Hepatocyte (in vitro differentiated cells): ENCODE results near the gene DNAI2. TPM values are rescaled to one million over a fixed set of nuclear protein-coding genes. Genes with fewer than 3 reads are reported as not detected.

Source experiments
- DNase-seq: peaks from one replicate; pipeline ENCODE4 v3.0.0-alpha.2; 2016; ENCODE audit warnings: low spot score
- H2AFZ ChIP-seq: fragments of 200-600 bp; sonication (generic); 2 replicates; pipeline ENCODE4 v1.6.0; 2016; ENCODE audit warnings: antibody characterized with exemption, mild to moderate bottlenecking
- H3K27ac ChIP-seq: fragments of 200-600 bp; sonication (generic); 2 replicates; pipeline ENCODE4 v1.5.1; 2016; ENCODE audit warnings: mild to moderate bottlenecking
- H3K27me3 ChIP-seq: fragments of 200-600 bp; sonication (generic); 2 replicates; pipeline ENCODE4 v1.6.1; 2016
- H3K36me3 ChIP-seq: fragments of 200-600 bp; sonication (generic); replicated peaks from 2 replicates; pipeline ENCODE4 v1.5.1; 2016; ENCODE audit warnings: low read depth; ENCODE audit not compliant: insufficient read depth
- H3K4me1 ChIP-seq: fragments of 200-600 bp; sonication (generic); 2 replicates; pipeline ENCODE4 v1.5.1; 2016; ENCODE audit warnings: mild to moderate bottlenecking, moderate library complexity; ENCODE audit not compliant: insufficient read depth
- H3K4me2 ChIP-seq: fragments of 200-600 bp; sonication (generic); 2 replicates; pipeline ENCODE4 v1.6.0; 2016
- H3K4me3 ChIP-seq: fragments of 200-600 bp; sonication (generic); 2 replicates; pipeline ENCODE4 v1.5.1; 2016; ENCODE audit warnings: mild to moderate bottlenecking
- H3K79me2 ChIP-seq: fragments of 200-600 bp; sonication (generic); 2 replicates; pipeline ENCODE4 v1.6.0; 2017; ENCODE audit warnings: mild to moderate bottlenecking
- H3K9me2 ChIP-seq: fragments of 200-600 bp; sonication (generic); replicated peaks from 2 replicates; pipeline ENCODE4 v1.6.0; 2017; ENCODE audit warnings: mild to moderate bottlenecking; ENCODE audit not compliant: insufficient read depth
- H3K9me3 ChIP-seq: fragments of 200-600 bp; sonication (generic); 2 replicates; pipeline ENCODE4 v1.5.1; 2016; ENCODE audit warnings: low read depth, mild to moderate bottlenecking
- H4K20me1 ChIP-seq: fragments of 200-600 bp; sonication (generic); 2 replicates; pipeline ENCODE4 v1.6.0; 2016; ENCODE audit warnings: mild to moderate bottlenecking; ENCODE audit not compliant: insufficient read depth, poor library complexity, severe bottlenecking
- EZH2 ChIP-seq: fragments of 200-600 bp; sonication (generic); IDR thresholded peaks from 2 replicates; pipeline ENCODE4 v1.6.1; 2016; ENCODE audit warnings: antibody characterized with exemption, mild to moderate bottlenecking, borderline replicate concordance
- EZH2phosphoT487 ChIP-seq: fragments of 200-600 bp; sonication (generic); IDR thresholded peaks from one replicate; pipeline ENCODE4 v1.6.1; 2018; ENCODE audit warnings: antibody characterized with exemption, mild to moderate bottlenecking, low read depth, moderate library complexity; ENCODE audit not compliant: unreplicated experiment, severe bottlenecking
- WGBS: methylation state at CpG from one replicate; pipeline ENCODE4 v1.1.6; 2016; ENCODE audit warnings: low lambda C conversion rate; ENCODE audit errors: missing lambda C conversion rate; 5-methylcytosine and 5-hydroxymethylcytosine counted together
- polyA plus RNA-seq: library from polyadenylated mRNA; unstranded; fragments of >200 nt; fragmentation: Nextera tagmentation; extraction: Ambion mirVana; gene quantifications from 2 replicates; pipeline ENCODE4 v1.2.1, GENCODE V29; 2016
- total RNA-seq: library from RNA; depleted of rRNA; stranded (reverse); fragments of >200 nt; gene quantifications from 2 replicates; pipeline ENCODE4 v1.2.3, GENCODE V29; 2014
- TF ChIP-seq, protein P1 (sequence below): fragments of 200-600 bp; sonication (generic); IDR thresholded peaks from 2 replicates; pipeline ENCODE4 v1.5.1; 2016; ENCODE audit warnings: antibody characterized with exemption, mild to moderate bottlenecking; ENCODE audit not compliant: poor library complexity

The DNAI2 gene
- total and polyA plus RNA-seq, 2 experiments from 2014 or later, result not detected

DNA sequence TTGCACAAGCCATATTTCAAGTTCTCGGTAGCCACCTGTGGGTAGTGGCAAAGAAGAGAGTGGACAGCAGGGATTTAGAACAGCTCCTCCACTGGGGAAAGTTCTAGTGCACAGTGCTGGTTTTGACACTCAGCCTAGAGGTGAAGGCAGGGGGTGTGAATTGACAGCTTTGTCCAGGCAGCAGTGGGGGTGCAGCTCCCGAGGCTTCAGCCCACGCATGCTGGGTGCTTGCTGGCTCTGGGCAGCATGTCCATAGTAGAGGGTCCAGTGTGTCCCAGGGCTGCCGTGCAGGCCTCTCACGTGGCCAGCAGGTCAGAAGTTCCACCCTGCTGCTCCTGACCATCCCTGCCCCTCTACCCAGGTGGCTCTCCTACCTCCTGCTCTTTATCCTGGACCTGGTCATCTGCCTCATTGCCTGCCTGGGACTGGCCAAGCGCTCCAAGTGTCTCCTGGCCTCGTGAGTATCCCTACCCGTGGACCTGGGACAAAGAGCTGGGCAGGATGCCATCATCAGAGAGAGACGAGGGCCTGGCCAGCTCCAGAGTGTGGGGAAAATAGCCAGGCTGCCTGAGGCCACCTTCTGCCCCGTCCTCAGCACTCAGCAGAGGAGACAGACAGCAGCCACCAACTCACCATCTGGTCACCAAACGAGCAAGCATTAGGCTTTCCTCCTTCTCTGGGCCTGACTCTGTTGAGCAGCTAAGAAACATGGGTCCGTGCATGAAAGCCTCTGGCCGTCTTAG, 30.9 kb upstream of the DNAI2 start:
- no peaks in the 10 kb centered on the region for H4K20me1 ChIP-seq
- H3K4me2 ChIP-seq, result no peak overlapping the region
- no peak for DNase-seq
- no peaks in the 10 kb centered on the region for H3K36me3 ChIP-seq
- no peak overlapping the region for H3K27ac ChIP-seq
- no peaks in the 10 kb centered on the region for H3K27me3 ChIP-seq
- peaks cover 7% of the 10 kb centered on the region for H3K4me1 ChIP-seq
- TF ChIP-seq EZH2 (no peak), EZH2phosphoT487 (no peak)
- TF ChIP-seq, protein P1, sequence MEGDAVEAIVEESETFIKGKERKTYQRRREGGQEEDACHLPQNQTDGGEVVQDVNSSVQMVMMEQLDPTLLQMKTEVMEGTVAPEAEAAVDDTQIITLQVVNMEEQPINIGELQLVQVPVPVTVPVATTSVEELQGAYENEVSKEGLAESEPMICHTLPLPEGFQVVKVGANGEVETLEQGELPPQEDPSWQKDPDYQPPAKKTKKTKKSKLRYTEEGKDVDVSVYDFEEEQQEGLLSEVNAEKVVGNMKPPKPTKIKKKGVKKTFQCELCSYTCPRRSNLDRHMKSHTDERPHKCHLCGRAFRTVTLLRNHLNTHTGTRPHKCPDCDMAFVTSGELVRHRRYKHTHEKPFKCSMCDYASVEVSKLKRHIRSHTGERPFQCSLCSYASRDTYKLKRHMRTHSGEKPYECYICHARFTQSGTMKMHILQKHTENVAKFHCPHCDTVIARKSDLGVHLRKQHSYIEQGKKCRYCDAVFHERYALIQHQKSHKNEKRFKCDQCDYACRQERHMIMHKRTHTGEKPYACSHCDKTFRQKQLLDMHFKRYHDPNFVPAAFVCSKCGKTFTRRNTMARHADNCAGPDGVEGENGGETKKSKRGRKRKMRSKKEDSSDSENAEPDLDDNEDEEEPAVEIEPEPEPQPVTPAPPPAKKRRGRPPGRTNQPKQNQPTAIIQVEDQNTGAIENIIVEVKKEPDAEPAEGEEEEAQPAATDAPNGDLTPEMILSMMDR, result no peak
- no peaks in the 10 kb centered on the region for H3K9me2 ChIP-seq
- 79% methylated on average over 13 of the region's 13 CpGs for WGBS
- H3K79me2 ChIP-seq, result no peaks in the 10 kb centered on the region
- no peaks in the 10 kb centered on the region for H3K9me3 ChIP-seq
- no peak overlapping the region for H3K4me3 ChIP-seq
- no peak overlapping the region for H2AFZ ChIP-seq

DNA sequence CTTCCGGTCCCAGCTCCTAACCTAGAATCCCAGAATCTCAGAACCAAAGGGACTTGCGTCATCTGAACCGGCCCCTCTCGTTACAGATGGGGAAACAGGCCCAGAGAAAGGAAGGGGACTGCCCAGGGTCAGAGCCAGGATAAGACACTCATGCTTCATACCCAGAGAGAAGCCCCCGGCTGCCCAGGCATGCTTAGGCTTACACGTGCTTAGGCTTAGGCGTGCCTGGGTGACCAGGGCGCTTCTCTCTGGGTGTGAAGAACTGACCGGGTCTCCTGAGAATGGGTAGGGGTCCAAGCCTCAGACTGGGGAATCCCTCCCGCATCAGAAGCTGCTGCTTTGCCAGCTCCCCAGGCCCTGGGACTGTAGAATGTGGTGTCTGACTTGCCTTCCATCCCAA, 29.9 kb upstream of the DNAI2 start:
- Histone ChIP-seq H3K4me2 (no peak overlapping the region), H3K79me2 (no peaks in the 10 kb centered on the region), H3K4me3 (no peak overlapping the region), H3K9me3 (no peaks in the 10 kb centered on the region), H3K27ac (no peak overlapping the region), H2AFZ (no peak overlapping the region), H3K4me1 (peaks cover 7% of the 10 kb centered on the region), H3K36me3 (no peaks in the 10 kb centered on the region), H3K9me2 (no peaks in the 10 kb centered on the region), H4K20me1 (no peaks in the 10 kb centered on the region), H3K27me3 (no peaks in the 10 kb centered on the region)
- WGBS, result 95% methylated on average over 10 of the region's 10 CpGs
- TF ChIP-seq EZH2phosphoT487 (no peak), EZH2 (no peak)
- TF ChIP-seq, protein P1, result no peak
- no peak for DNase-seq

DNA sequence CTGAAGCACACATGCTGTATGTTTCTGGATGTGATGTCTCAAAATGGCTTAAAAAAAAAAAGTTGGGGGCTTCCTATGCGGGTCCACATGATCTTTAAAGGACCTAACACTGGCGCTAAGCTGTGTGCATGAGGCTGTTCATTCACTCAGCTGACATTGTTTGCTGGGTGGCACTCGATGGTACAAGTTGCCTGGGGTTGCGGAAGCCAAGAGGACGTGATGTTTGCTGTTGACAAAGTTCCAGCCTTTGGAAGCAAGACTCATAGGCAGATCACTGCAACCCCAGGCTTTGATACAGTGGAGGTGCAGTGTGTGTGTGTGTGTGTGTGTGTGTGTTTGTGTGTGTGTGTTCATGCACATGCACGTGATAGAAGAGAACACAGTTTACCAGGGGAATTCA, 29.5 kb upstream of the DNAI2 start:
- Histone ChIP-seq H3K27me3 (no peaks in the 10 kb centered on the region), H4K20me1 (no peaks in the 10 kb centered on the region), H3K9me2 (no peaks in the 10 kb centered on the region), H3K4me2 (no peak overlapping the region), H3K27ac (no peak overlapping the region), H3K9me3 (no peaks in the 10 kb centered on the region), H3K4me3 (no peak overlapping the region), H3K36me3 (no peaks in the 10 kb centered on the region), H3K4me1 (peaks cover 7% of the 10 kb centered on the region), H3K79me2 (no peaks in the 10 kb centered on the region), H2AFZ (no peak overlapping the region)
- DNase-seq, result no peak
- TF ChIP-seq, protein P1, result no peak
- TF ChIP-seq EZH2phosphoT487, result no peak
- TF ChIP-seq EZH2, result no peak
- 83% methylated on average over 6 of the region's 6 CpGs for WGBS
